B cell (primary cell): ENCODE data around the gene GJE1. TPM values are rescaled to one million over a fixed set of nuclear protein-coding genes. Genes with fewer than 3 reads are reported as not detected.

Experiments used
- ATAC-seq: fragments of 200-7000 bp; cut with Tn5 transposase; one replicate; pipeline ENCODE4 v1.10.0; 2021; ENCODE audit warnings: low read depth, mild to moderate bottlenecking, moderate number of reproducible peaks, moderate library complexity
- CTCF ChIA-PET: fragments of 350-600 bp; sonication (Branson Sonifier 250); formaldehyde crosslinking; loops from one replicate; lab custom pipeline; 2021; ENCODE audit warnings: antibody characterized with exemption, inconsistent platforms; lab: Charles Lee
- POLR2A ChIA-PET: fragments of 350-600 bp; sonication (Branson Sonifier 250); formaldehyde crosslinking; loops from one replicate; lab custom pipeline; 2021; ENCODE audit warnings: antibody characterized with exemption; lab: Charles Lee
- DNase-seq: peaks from one replicate; pipeline ENCODE4 v3.0.0; 2013
- H2AFZ ChIP-seq: 2 replicates; pipeline ENCODE4 v1.6.1; 2012; ENCODE audit warnings: mild to moderate bottlenecking, low read depth, low read length; ENCODE audit not compliant: insufficient read depth, poor library complexity, severe bottlenecking
- H3K27ac ChIP-seq, 2 donors: 1 replicate in 1 of 2; 2 replicates in 1 of 2; pipeline ENCODE4 v1.5.1; 2012 to 2013; ENCODE audit warnings: low read length in 2 of 2, mild to moderate bottlenecking in 2 of 2, moderate library complexity in 1 of 2
- H3K27me3 ChIP-seq, 4 experiments: fragments of 200-600 bp in 1 of 4; sonication (generic) in 1 of 4; replicated peaks in 1 of 4; 1 replicate in 2 of 4; 2 replicates in 2 of 4; pipeline versions ENCODE4 v1.6.1 to v1.7.0; 2013 to 2016; ENCODE audit warnings: low read length in 3 of 4, mild to moderate bottlenecking in 2 of 4, mixed read lengths in 1 of 4, moderate library complexity in 1 of 4; ENCODE audit not compliant: insufficient read depth in 4 of 4, control insufficient read depth in 3 of 4; ENCODE audit errors: control extremely low read depth in 1 of 4
- H3K36me3 ChIP-seq, 2 experiments: replicated peaks in 1 of 2; 1 replicate in 1 of 2; 2 replicates in 1 of 2; pipeline versions ENCODE4 v1.6.1 to v1.7.1; 2013; ENCODE audit warnings: low read length in 1 of 2; ENCODE audit not compliant: insufficient read depth in 2 of 2, control insufficient read depth in 1 of 2; ENCODE audit errors: control extremely low read depth in 1 of 2, extremely low read depth in 1 of 2
- H3K4me1 ChIP-seq, 2 donors: fragments of 200-600 bp in 1 of 2; sonication (generic) in 1 of 2; 1 replicate in 1 of 2; 2 replicates in 1 of 2; pipeline versions ENCODE4 v1.5.1 to v1.6.1; 2013 to 2017; ENCODE audit warnings: low read length in 2 of 2; ENCODE audit not compliant: control insufficient read depth in 2 of 2, insufficient read depth in 2 of 2
- H3K4me2 ChIP-seq: replicated peaks from 2 replicates; pipeline ENCODE3; 2012; ENCODE audit warnings: mild to moderate bottlenecking, low read depth, low read length; ENCODE audit not compliant: poor library complexity, severe bottlenecking
- H3K4me3 ChIP-seq, 5 experiments: fragments of 200-600 bp in 1 of 5; sonication (generic) in 1 of 5; 1 replicate in 3 of 5; 2 replicates in 2 of 5; pipeline versions ENCODE4 v1.5.1 to v1.7.0; 2011 to 2016; ENCODE audit warnings: low read length in 4 of 5, mild to moderate bottlenecking in 4 of 5, low read depth in 2 of 5, control low read depth in 1 of 5, moderate library complexity in 1 of 5; ENCODE audit not compliant: insufficient read depth in 1 of 5; ENCODE audit errors: control extremely low read depth in 1 of 5, extremely low read depth in 1 of 5
- H3K79me2 ChIP-seq: fragments of 200-600 bp; sonication (generic); one replicate; pipeline ENCODE4 v1.6.0; 2016; ENCODE audit warnings: low read length; ENCODE audit not compliant: control insufficient read depth, insufficient read depth
- H3K9ac ChIP-seq: fragments of 200-600 bp; sonication (generic); 2 replicates; pipeline ENCODE4 v1.6.1; 2017; ENCODE audit warnings: mild to moderate bottlenecking, low read length, moderate library complexity
- H3K9me3 ChIP-seq, 3 donors: one replicate each; pipeline versions ENCODE4 v1.6.1 to v1.7.1; 2013; ENCODE audit warnings: low read length in 2 of 3; ENCODE audit not compliant: control insufficient read depth in 2 of 3, insufficient read depth in 1 of 3; ENCODE audit errors: control extremely low read depth in 1 of 3
- H4K20me1 ChIP-seq: 2 replicates; pipeline ENCODE4 v1.6.0; 2012; ENCODE audit warnings: mild to moderate bottlenecking, low read length; ENCODE audit not compliant: insufficient read depth, control insufficient read depth, poor library complexity, severe bottlenecking
- H3K27ac Mint-ChIP-seq: one replicate; pipeline ENCODE4 v1.8.0; 2021; ENCODE audit warnings: mixed read lengths
- H3K27me3 Mint-ChIP-seq: one replicate; pipeline ENCODE4 v1.8.0; 2021; ENCODE audit warnings: mixed read lengths
- H3K4me1 Mint-ChIP-seq: one replicate; pipeline ENCODE4 v1.8.0; 2021; ENCODE audit warnings: mixed read lengths
- H3K4me3 Mint-ChIP-seq: one replicate; pipeline ENCODE4 v1.8.0; 2021; ENCODE audit warnings: mixed read lengths
- H3K9me3 Mint-ChIP-seq: one replicate; pipeline ENCODE4 v1.8.0; 2022; ENCODE audit warnings: mixed read lengths; ENCODE audit not compliant: insufficient read depth
- CTCF ChIP-seq: fragments of 200-600 bp; IDR thresholded peaks from one replicate; pipeline ENCODE4 v1.8.0; 2022; ENCODE audit warnings: antibody characterized with exemption, mild to moderate bottlenecking
- EZH2 ChIP-seq: IDR thresholded peaks from 2 replicates; pipeline ENCODE4 v1.6.1; 2012; ENCODE audit warnings: borderline replicate concordance, low read depth, mild to moderate bottlenecking, moderate library complexity, low read length; ENCODE audit not compliant: insufficient read depth, poor library complexity, severe bottlenecking
- intact Hi-C: fragments of 100-400 bp; cut with micrococcal nuclease; formaldehyde crosslinking; loops from one replicate; pipeline ENCODE4 v1.10.0; 2022
- polyA plus RNA-seq: library from polyadenylated mRNA; depleted of rRNA; stranded (reverse); fragments of >200 nt; gene quantifications from 2 replicates; pipeline ENCODE4 v1.2.3, GENCODE V29; 2012
- total RNA-seq, 2 donors: library from RNA; stranded (reverse); fragments of 120-200 nt in 1 of 2; gene quantifications; 1 replicate in 1 of 2; 2 replicates in 1 of 2; pipeline versions ENCODE4 v1.2.3 to v1.2.4, GENCODE V29; 2013 to 2022

The GJE1 gene
- total and polyA plus RNA-seq, 2 donors (not counting 1 experiment from before 2014, with no cell fraction given), result not detected

DNA sequence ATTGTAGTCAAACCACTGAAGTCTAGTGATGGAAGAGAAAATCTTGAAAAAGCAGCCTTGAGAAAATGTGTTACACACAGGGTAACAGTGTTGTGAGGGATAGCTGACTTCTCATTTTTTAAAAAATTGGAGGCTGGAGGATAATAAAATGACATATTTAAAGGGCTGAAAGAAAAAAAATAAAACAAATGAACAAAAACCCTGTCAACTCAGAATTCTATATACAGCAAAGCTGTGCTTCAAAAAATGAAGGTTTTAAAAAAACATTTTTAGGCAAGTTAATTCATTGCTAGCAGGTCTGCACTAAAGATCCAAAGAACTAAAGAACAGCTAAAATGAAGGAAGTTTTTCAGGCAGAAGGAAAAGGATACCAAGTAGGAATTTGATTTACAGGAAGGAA is 45.4 kb downstream of the GJE1 start:
- H3K79me2 ChIP-seq, result peaks cover 4% of the 10 kb centered on the region
- Mint-ChIP-seq H3K4me3 (no peak overlapping the region), H3K27me3 (no peaks in the 10 kb centered on the region), H3K27ac (no peak overlapping the region), H3K9me3 (peaks cover 13% of the 10 kb centered on the region), H3K4me1 (peaks cover 7% of the 10 kb centered on the region)
- DNase-seq (no peak), ATAC-seq (no peak)
- peaks cover 20 to 42% of the 10 kb centered on the region in 2 experiments for H3K36me3 ChIP-seq
- no peaks in the 10 kb centered on the region for H4K20me1 ChIP-seq
- H3K27me3 ChIP-seq, result no peaks in the 10 kb centered on the region
- H3K27ac ChIP-seq, result no peak overlapping the region
- intact Hi-C loops, result no loop called here
- ChIA-PET CTCF (interaction anchor here (0.6 kb wide), 1 partner anchor 1630 kb away, joined by 5 read pairs; no protein-coding TSS in a partner anchor), POLR2A (no interaction called here)
- H3K9ac ChIP-seq, result no peak overlapping the region
- no peak overlapping the region for H3K4me3 ChIP-seq
- no peak overlapping the region for H3K4me2 ChIP-seq
- no peaks in the 10 kb centered on the region for H3K4me1 ChIP-seq
- H2AFZ ChIP-seq, result no peak overlapping the region
- TF ChIP-seq CTCF (no peak), EZH2 (no peak)
- H3K9me3 ChIP-seq, result peaks cover 0 to 14% (median 14%) of the 10 kb centered on the region in 3 donors

GRCh38 chr6:142182004-142182403 is 49.3 kb downstream of the GJE1 start:
- Histone ChIP-seq H4K20me1 (no peaks in the 10 kb centered on the region), H2AFZ (no peak overlapping the region), H3K4me1 (no peaks in the 10 kb centered on the region), H3K4me2 (no peak overlapping the region), H3K4me3 (no peak overlapping the region), H3K27ac (no peak overlapping the region), H3K36me3 (peaks cover 10 to 15% of the 10 kb centered on the region in 2 experiments), H3K9me3 (peaks cover 0 to 11% (median 10%) of the 10 kb centered on the region in 3 donors), H3K79me2 (no peaks in the 10 kb centered on the region), H3K27me3 (no peaks in the 10 kb centered on the region), H3K9ac (no peak overlapping the region)
- H3K27ac Mint-ChIP-seq, result no peak overlapping the region
- no peak overlapping the region for H3K4me3 Mint-ChIP-seq
- no peak for DNase-seq
- POLR2A ChIA-PET, result no interaction called here
- CTCF ChIA-PET, result interaction anchor here (0.7 kb wide), 1 partner anchor 26 kb away, joined by 3 read pairs; no protein-coding TSS in a partner anchor
- peaks cover 8% of the 10 kb centered on the region for H3K4me1 Mint-ChIP-seq
- H3K9me3 Mint-ChIP-seq, result peaks cover 7% of the 10 kb centered on the region
- intact Hi-C loops, result no loop called here
- no peaks in the 10 kb centered on the region for H3K27me3 Mint-ChIP-seq
- ATAC-seq, result no peak
- TF ChIP-seq CTCF (no peak), EZH2 (no peak)
